ENCODE measurements around the gene ASAP2. TPM values are rescaled to one million over a fixed set of nuclear protein-coding genes. Genes with fewer than 3 reads are reported as not detected.

Gene ASAP2
- total and polyA plus RNA-seq, 4 experiments from 2014 or later, result not detected

GRCh38 chr2:9360701-9361100 lies 154.1 kb downstream of the ASAP2 start:
- Mint-ChIP-seq H3K4me1 (peaks cover 3 to 7% (median 4%) of the 10 kb centered on the region in 4 donors), H3K36me3 (no peaks in the 10 kb centered on the region), H3K27me3 (peaks cover 22 to 29% of the 10 kb centered on the region in 2 donors), H3K4me3 (no peak overlapping the region), H3K27ac (no peak overlapping the region), H3K9me3 (peaks cover 0 to 2% (median 0%) of the 10 kb centered on the region in 8 donors)
- Histone ChIP-seq H3K9me3 (ENCODE audit: control insufficient read depth in 1 of 2, low read length in 2 of 2) (no peaks in the 10 kb centered on the region), H3K27me3 (ENCODE audit: insufficient read depth, low read length) (no peaks in the 10 kb centered on the region), H3K4me1 (ENCODE audit: insufficient read depth, low read length) (no peaks in the 10 kb centered on the region), H3K36me3 (ENCODE audit: insufficient read depth, low read length) (no peaks in the 10 kb centered on the region), H3K4me3 (ENCODE audit: low read length in 2 of 2) (no peak overlapping the region), H3K27ac (ENCODE audit: low read depth, low read length) (no peak overlapping the region)
- intact Hi-C loops (cut with micrococcal nuclease), result no loop called here
- DNase-seq, result no peak
- POLR2A ChIA-PET (ENCODE audit: partially characterized antibody), result no interaction called here
- CTCF ChIA-PET (ENCODE audit: partially characterized antibody), result no interaction called here

- POLR2A ChIA-PET (ENCODE audit: partially characterized antibody), result no interaction called here
- no peaks in the 10 kb centered on the region for H3K36me3 ChIP-seq (ENCODE audit: insufficient read depth, low read length)
- Mint-ChIP-seq H3K27me3 (peaks cover 10 to 14% of the 10 kb centered on the region in 2 donors), H3K4me1 (no peaks in the 10 kb centered on the region), H3K36me3 (no peaks in the 10 kb centered on the region), H3K9me3 (peaks cover 0 to 2% (median 0%) of the 10 kb centered on the region in 8 donors), H3K27ac (no peak overlapping the region), H3K4me3 (no peak overlapping the region)
- H3K27ac ChIP-seq (ENCODE audit: low read depth, low read length), result no peak overlapping the region
- no peaks in the 10 kb centered on the region for H3K27me3 ChIP-seq (ENCODE audit: insufficient read depth, low read length)
- H3K4me3 ChIP-seq (ENCODE audit: low read length in 2 of 2), result no peak overlapping the region
- H3K9me3 ChIP-seq (ENCODE audit: control insufficient read depth in 1 of 2, low read length in 2 of 2), result no peaks in the 10 kb centered on the region
- CTCF ChIA-PET (ENCODE audit: partially characterized antibody), result interaction anchor here (1.1 kb wide), 1 partner anchor 450 kb away, joined by 3 read pairs; no protein-coding TSS in a partner anchor
- DNase-seq, result no peak
- H3K4me1 ChIP-seq (ENCODE audit: insufficient read depth, low read length), result no peaks in the 10 kb centered on the region
- intact Hi-C loops (cut with micrococcal nuclease), result no loop called here
Measured at GRCh38 chr2:9364373-9364772, 157.8 kb downstream of the ASAP2 start.

DNA sequence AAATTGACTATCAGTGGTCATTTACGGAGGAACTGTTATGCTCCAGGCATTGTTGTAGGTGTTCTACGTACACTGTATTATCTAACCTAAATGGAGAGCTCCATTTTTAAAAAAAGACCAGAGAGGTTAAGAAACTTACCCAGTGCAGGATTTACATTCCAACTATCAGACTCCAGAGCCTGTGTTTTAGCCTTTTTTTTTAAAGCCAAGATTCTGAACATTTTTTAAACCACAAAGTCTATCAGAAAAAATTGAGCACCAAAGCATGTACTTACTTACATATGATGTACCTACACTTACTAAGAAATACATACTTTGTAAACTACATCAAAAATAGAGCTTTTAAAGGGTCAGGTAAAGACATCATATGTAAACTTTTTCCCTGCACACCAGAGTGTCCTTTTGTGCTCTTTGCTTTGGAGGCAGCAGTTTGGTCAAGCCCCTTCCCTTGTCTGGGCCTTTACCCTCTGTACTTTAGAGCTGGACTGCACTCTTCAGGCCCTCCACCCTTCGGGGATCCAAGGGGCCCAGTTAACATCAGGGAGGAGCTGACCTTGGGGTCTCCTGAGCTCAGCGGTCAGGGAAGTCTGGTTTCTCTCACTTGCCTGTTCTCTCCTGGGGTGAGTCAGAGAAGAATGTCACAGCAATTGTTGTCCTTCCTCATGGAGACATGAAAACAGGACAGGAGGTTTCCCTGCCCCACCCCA lies 158.3 kb downstream of the ASAP2 start:
- Mint-ChIP-seq H3K4me1 (no peaks in the 10 kb centered on the region), H3K27me3 (peaks cover 10 to 13% of the 10 kb centered on the region in 2 donors), H3K36me3 (no peaks in the 10 kb centered on the region), H3K27ac (no peak overlapping the region), H3K9me3 (peaks cover 0 to 2% (median 0%) of the 10 kb centered on the region in 8 donors), H3K4me3 (no peak overlapping the region)
- no peaks in the 10 kb centered on the region for H3K36me3 ChIP-seq (ENCODE audit: insufficient read depth, low read length)
- H3K9me3 ChIP-seq (ENCODE audit: control insufficient read depth in 1 of 2, low read length in 2 of 2), result no peaks in the 10 kb centered on the region
- H3K4me1 ChIP-seq (ENCODE audit: insufficient read depth, low read length), result no peaks in the 10 kb centered on the region
- intact Hi-C loops (cut with micrococcal nuclease), result no loop called here
- DNase-seq, result no peak
- ChIA-PET POLR2A (ENCODE audit: partially characterized antibody) (no interaction called here), CTCF (ENCODE audit: partially characterized antibody) (interaction anchor here (1.1 kb wide), 1 partner anchor 449 kb away, joined by 3 read pairs; no protein-coding TSS in a partner anchor)
- no peaks in the 10 kb centered on the region for H3K27me3 ChIP-seq (ENCODE audit: insufficient read depth, low read length)
- H3K4me3 ChIP-seq (ENCODE audit: low read length in 2 of 2), result no peak overlapping the region
- H3K27ac ChIP-seq (ENCODE audit: low read depth, low read length), result no peak overlapping the region

GRCh38 chr2:9365498-9366019 lies 158.9 kb downstream of the ASAP2 start:
- Histone ChIP-seq H3K27me3 (ENCODE audit: insufficient read depth, low read length) (no peaks in the 10 kb centered on the region), H3K4me3 (ENCODE audit: low read length in 2 of 2) (no peak overlapping the region), H3K36me3 (ENCODE audit: insufficient read depth, low read length) (no peaks in the 10 kb centered on the region), H3K9me3 (ENCODE audit: control insufficient read depth in 1 of 2, low read length in 2 of 2) (no peaks in the 10 kb centered on the region), H3K4me1 (ENCODE audit: insufficient read depth, low read length) (no peaks in the 10 kb centered on the region), H3K27ac (ENCODE audit: low read depth, low read length) (no peak overlapping the region)
- Mint-ChIP-seq H3K27ac (no peak overlapping the region), H3K4me3 (no peak overlapping the region), H3K9me3 (peaks cover 0 to 2% (median 0%) of the 10 kb centered on the region in 8 donors), H3K36me3 (no peaks in the 10 kb centered on the region), H3K27me3 (peaks cover 10 to 16% of the 10 kb centered on the region in 2 donors), H3K4me1 (no peaks in the 10 kb centered on the region)
- ChIA-PET CTCF (ENCODE audit: partially characterized antibody) (no interaction called here), POLR2A (ENCODE audit: partially characterized antibody) (no interaction called here)
- DNase-seq, result no peak
- intact Hi-C loops (cut with micrococcal nuclease), result no loop called here

- H3K27me3 Mint-ChIP-seq, result peaks cover 10 to 17% of the 10 kb centered on the region in 2 donors
- intact Hi-C loops (cut with micrococcal nuclease), result no loop called here
- CTCF ChIA-PET (ENCODE audit: partially characterized antibody), result no interaction called here
Measured at GRCh38 chr2:9366026-9366425, 159.4 kb downstream of the ASAP2 start.

GRCh38 chr2:9370746-9371145 lies 164.1 kb downstream of the ASAP2 start:
- H3K4me1 ChIP-seq (ENCODE audit: insufficient read depth, low read length), result no peaks in the 10 kb centered on the region
- Mint-ChIP-seq H3K36me3 (no peaks in the 10 kb centered on the region), H3K27ac (no peak overlapping the region), H3K27me3 (peaks cover 8 to 19% of the 10 kb centered on the region in 2 donors), H3K9me3 (no peaks in the 10 kb centered on the region), H3K4me1 (no peaks in the 10 kb centered on the region), H3K4me3 (no peak overlapping the region)
- H3K27me3 ChIP-seq (ENCODE audit: insufficient read depth, low read length), result no peaks in the 10 kb centered on the region
- CTCF ChIA-PET (ENCODE audit: partially characterized antibody), result interaction anchor here (0.9 kb wide), 1 partner anchor 11 kb away, joined by 3 read pairs; no protein-coding TSS in a partner anchor
- no peak overlapping the region for H3K4me3 ChIP-seq (ENCODE audit: low read length in 2 of 2)
- no peak for DNase-seq
- H3K27ac ChIP-seq (ENCODE audit: low read depth, low read length), result no peak overlapping the region
- H3K9me3 ChIP-seq (ENCODE audit: control insufficient read depth in 1 of 2, low read length in 2 of 2), result no peaks in the 10 kb centered on the region
- intact Hi-C loops (cut with micrococcal nuclease), result no loop called here
- POLR2A ChIA-PET (ENCODE audit: partially characterized antibody), result no interaction called here
- H3K36me3 ChIP-seq (ENCODE audit: insufficient read depth, low read length), result no peaks in the 10 kb centered on the region

More at GRCh38 chr2:9366026-9366425, 159.4 kb downstream of the ASAP2 start:
- no peaks in the 10 kb centered on the region for H3K4me1 Mint-ChIP-seq
- H3K4me3 Mint-ChIP-seq, result no peak overlapping the region
- Histone ChIP-seq H3K4me1 (ENCODE audit: insufficient read depth, low read length) (no peaks in the 10 kb centered on the region), H3K36me3 (ENCODE audit: insufficient read depth, low read length) (no peaks in the 10 kb centered on the region), H3K4me3 (ENCODE audit: low read length in 2 of 2) (no peak overlapping the region), H3K27me3 (ENCODE audit: insufficient read depth, low read length) (no peaks in the 10 kb centered on the region), H3K9me3 (ENCODE audit: control insufficient read depth in 1 of 2, low read length in 2 of 2) (no peaks in the 10 kb centered on the region), H3K27ac (ENCODE audit: low read depth, low read length) (no peak overlapping the region)
- no peaks in the 10 kb centered on the region for H3K36me3 Mint-ChIP-seq
- no peak overlapping the region for H3K27ac Mint-ChIP-seq
- POLR2A ChIA-PET (ENCODE audit: partially characterized antibody), result no interaction called here
- no peak for DNase-seq
- peaks cover 0 to 2% (median 0%) of the 10 kb centered on the region in 8 donors for H3K9me3 Mint-ChIP-seq

- Mint-ChIP-seq H3K4me1 (no peaks in the 10 kb centered on the region), H3K36me3 (no peaks in the 10 kb centered on the region), H3K9me3 (no peaks in the 10 kb centered on the region), H3K4me3 (no peak overlapping the region), H3K27ac (no peak overlapping the region), H3K27me3 (peaks cover 4 to 22% of the 10 kb centered on the region in 2 donors)
- Histone ChIP-seq H3K4me3 (ENCODE audit: low read length in 2 of 2) (no peak overlapping the region), H3K27me3 (ENCODE audit: insufficient read depth, low read length) (no peaks in the 10 kb centered on the region), H3K4me1 (ENCODE audit: insufficient read depth, low read length) (no peaks in the 10 kb centered on the region), H3K27ac (ENCODE audit: low read depth, low read length) (no peak overlapping the region), H3K9me3 (ENCODE audit: control insufficient read depth in 1 of 2, low read length in 2 of 2) (no peaks in the 10 kb centered on the region), H3K36me3 (ENCODE audit: insufficient read depth, low read length) (no peaks in the 10 kb centered on the region)
- ChIA-PET POLR2A (ENCODE audit: partially characterized antibody) (no interaction called here), CTCF (ENCODE audit: partially characterized antibody) (no interaction called here)
- DNase-seq, result no peak
- intact Hi-C loops (cut with micrococcal nuclease), result no loop called here
Measured at GRCh38 chr2:9373047-9373446, 166.4 kb downstream of the ASAP2 start.

Data from CD4-positive, alpha-beta memory T cell (primary cell).